ENCODE measurements around the gene FAM110D.

FAM110D gene

DNA sequence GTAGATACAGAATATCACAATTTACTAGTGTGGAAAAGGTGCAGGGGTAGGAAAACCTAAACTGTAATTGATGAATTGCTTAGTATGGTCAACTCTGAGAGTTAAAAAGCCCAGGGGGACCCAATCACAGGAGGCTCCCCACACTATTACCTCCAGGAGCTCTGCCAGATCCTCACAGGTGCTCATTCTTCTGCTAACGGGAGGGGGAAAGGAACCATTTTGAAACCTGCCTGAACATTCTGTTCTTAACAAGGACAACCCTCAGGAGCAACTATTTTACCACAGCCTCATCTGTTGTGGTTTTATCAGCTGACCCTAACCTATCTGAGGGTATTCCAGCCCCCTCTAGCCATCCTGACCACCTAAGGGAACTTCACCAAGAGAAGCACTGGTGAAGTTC lies 28.2 kb upstream of the FAM110D start:
- no peak for DNase-seq

DNA sequence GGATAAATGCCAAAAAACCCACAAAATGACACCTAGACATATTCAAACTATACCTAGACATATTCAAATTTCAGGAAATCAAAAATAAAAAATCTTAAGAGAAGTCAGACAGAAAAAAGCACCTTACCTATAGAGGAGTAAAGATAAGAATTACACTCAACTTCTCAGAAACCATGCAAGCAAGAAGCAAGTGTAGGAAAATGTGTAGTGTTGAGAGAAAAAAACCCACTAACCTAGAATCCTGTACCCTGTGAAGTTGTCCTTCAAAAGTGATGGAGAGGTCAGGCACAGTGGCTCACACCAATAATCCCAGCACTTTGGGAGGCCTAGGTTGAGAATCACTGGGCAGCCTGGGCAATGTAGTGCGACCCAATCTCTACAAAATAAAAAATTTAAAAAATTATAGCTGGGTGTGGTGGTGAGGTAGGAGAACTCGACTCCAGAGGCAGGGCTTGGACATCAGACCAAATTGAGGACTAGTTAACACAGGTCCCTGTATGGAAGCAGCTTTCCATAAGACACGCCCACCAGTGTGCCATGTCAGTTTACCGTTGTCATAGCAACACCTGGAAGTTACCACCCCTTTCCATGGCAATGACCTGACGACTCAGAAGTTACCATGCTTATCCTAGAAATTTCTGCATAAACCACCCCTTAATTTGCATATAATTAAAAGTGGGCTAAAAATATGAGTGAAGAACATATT lies 26.6 kb upstream of the FAM110D start:
- DNase-seq: no peak

DNA sequence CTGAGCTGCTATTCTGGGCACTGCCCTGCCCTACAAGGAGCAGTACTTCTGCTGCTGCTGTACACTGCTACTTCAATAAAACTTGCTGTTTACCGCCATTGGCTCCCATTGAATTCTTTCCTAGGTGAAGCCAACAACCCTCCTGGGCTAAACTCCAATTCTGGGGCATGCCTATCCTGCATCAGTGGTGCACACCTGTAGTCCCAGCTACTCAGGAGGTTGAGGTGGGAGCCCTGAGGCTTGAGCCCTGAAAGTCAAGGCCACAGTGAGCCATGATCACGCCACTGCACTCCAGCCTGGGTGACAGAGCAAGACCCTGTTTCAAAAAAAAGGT lies 26.1 kb upstream of the FAM110D start:
- DNase-seq: no peak

DNA sequence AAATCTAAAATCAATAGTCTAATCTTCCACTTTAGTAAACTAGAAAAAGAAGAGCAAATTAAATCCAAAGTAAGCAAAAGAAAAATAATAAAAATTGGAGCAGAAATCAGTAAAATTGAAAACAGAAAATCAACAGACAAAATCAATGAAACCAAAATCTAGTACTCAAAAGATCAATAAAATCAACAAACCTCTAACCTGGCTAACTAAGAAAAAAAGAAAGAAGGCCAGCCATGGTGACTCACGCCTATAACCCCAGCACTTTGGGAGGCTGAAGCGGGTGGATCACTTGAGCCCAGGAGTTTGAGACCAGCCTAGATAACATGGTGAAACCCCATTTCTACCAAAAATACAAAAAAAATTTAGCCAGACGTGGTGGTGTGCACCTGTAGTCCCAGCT lies 24.4 kb upstream of the FAM110D start:
- DNase-seq: no peak

DNA sequence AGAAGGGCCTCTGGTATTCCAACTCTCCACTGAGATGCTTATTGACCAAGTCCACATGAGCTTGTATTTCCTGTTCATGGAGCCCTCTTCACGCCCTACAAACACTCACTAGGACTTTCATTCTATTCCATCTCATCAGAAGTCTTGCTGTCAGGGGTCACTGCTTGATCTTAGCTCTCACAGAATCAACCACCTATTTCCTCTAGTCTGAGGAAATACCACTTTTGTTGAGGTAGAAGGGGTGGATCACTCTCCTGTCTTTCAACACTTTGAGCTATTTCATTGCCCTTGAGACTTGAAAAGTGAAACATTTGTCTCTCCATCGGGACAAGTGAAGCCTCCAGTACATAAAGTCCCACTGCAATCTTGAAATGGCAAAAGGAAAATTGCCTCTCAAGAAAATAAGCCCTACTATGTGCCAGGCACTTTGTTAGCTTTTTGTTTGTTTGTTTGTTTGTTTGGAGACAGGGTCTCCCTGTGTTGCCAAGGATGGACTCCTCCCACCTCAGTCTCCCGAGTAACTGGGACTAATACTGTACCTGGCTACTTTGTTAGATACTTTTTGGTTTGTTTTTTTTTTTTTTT lies 19.8 kb upstream of the FAM110D start:
- no peak for DNase-seq

DNA sequence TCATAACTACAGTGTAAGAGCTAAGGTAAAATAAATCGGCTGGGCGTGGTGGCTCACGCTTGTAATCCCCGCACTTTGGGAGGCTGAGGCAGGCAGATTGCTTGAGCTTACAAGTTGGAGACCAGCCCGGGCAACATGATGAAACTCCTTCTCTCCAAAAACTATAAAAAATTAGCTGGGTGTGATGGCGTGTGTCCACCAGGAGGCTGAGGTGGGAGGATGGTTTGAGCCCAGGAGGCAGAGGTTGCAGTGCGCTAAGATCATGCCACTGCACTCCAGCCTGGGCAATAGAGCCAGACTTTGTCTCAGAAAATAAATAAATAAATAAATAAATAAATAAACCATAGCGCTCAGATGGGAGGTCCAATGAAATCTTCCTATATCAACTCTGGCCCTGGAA lies 16.7 kb upstream of the FAM110D start:
- no peak for DNase-seq

DNA sequence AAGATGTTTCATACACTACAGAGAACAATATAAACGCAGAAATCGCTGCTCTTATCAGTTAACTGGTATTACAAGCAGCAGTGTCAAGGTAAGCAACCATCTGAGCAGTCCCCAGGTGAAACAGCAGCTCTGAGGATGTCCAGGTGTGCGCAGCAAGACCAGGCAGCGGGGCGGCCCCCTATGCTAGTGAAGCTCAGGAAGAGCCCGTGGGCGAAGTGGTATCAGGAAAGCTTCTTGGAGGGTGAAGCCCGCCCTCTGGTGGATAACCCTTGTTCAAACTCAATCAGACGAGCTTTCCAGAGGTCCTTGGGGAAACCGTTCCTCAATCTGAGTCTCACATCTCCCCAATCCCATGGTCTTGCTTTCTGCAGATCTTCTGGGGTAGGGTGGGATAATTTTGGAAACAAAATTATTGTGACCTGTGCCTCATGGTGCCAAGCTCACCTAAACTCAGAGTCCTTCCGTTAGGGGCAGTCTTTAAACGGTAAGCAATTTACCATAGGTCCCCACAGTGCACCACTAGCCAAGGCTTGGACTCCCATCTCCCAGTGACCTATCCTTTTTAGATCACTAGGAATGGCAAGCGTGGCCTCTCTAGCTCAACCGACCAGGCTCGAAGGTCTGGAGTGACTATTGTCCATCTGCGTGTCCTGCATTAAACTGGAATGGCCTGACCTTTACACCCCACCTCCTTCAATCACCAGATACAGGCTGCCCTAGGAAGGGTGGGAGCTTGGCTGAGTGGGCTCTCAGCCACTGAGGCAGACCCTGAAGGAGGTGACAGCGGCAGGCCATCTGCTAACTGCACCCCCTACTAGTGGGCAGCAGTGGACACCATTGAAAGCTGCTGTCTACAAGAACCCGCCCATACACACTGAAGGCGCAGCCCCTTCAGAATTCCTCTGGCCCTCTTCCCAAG lies 13.6 kb upstream of the FAM110D start:
- DNase-seq: peak; percentile 74

DNA sequence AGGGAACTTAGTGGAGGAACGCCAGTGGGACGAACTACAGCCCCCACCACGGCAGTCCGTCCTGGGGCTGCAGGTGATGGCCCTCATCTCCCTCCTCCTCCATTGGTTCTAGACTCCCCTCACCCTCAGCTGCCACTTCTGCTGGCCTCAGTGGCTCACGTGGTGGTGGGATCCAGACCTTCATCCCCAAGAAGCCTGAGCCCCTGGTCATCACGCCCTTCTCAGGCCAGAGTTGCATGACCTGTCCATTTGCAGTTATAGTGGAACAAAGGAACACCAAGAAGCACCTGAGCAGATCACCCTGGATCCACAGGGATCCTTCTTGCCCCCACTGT lies 13.0 kb upstream of the FAM110D start:
- DNase-seq: no peak

DNA sequence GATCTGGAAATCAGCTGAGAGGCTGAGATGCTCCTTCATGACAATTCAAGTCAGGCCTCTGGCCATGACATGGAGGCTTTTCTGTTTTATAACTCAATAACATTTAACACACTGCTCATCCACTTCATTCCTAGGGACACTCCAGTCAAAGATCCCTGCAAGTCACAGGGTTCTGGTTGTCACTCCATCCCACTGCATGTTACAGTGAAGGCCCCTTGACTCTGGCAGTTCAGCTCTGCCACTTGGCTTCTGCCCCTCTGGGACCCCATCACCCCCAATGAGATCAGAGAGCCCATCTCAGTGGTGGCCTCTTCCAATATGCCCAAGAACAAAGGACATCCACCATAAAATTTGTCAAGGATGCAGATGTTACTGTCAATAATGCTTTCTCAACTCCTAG lies 10.0 kb upstream of the FAM110D start:
- no peak for DNase-seq

DNA sequence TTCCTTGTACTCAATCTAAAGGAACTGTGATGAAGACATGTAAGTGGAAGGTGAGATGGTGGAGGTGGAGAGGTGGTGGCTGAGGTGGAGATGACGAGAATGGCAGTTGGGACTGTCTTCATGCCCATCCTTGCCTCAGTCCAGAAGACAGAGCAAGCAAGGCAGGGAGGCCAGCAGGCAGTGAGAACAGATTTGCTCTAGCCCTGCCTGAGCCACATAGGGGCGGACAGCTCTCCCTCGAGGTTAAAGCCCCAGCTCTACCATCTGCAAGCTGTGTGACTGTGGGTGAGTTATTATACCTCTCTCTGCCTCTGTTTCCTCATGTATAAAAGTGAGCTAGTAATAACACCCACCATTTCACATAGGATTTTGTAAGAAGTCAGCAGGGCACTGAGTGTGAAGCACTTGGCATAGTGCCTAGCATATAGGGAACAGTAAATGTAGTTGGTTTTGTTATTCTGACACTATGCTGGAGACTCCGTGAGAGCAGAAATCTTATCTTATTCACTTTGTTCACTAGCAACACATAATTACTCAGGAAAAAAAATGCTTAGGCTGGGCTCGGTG lies 4.8 kb upstream of the FAM110D start:
- DNase-seq: no peak

DNA sequence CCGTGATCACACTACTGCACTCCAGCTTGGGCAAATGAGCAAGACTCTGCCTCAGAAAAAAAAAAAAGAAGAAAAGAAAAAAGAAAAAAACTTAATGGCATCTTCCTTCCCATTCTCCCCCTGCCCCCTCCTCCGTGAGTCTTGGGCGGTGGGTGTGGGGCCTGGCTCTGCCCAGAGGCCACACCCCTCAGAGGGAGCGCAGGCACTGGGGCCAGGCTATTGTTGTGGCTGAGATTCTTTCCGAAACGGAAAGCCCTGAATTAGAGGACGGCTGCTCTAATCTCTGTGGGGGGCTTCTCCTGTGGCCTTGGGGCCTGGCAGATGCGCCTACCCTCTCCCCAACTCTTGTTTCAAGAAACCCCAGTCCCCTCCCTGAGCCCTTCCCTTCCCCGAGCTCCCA lies 4.1 kb upstream of the FAM110D start:
- no peak for DNase-seq

DNA sequence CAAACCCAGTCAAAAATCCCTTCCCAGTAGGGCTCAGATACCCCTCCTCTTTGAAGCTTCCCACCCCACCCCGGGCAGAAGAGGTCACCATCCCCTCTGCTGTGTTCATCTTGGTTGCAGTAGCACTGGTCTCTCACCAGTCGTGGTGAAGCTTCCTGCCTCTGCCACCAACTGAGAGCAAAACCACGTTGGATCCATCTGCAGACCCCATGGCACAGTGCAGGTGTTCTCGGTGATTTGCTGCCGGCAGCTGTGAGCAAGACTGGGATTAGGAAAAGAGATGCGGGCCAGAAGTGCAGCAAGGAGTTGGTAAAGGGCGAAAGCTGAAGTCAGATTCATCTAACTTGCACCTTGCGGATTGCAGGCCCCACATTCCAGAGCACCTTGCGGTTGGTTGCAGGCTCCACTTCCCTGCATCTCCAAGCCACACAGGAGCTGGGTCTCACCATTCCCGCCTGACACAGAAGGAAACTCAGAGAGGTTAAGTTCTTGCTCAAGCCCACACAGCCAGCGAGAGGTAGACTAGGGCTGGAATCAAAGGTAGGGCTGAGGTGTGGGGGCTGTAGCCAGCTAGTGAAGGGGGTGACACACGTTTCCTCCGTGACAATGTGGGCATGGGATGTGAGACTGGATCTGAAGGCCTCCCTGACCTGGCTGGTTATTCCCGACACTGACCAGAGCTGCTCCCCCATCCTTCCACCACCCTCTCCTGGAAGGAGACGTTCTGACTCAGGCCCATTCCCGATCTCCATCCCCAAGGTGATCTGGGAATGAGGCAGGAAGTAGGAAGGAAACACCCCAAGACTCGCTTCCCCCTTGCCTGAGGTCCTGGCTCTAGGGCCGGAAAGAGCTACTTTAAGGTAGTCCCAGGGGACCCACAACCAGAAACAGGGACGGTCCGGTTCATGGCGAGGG lies 3.3 kb upstream of the FAM110D start:
- no peak for DNase-seq

DNA sequence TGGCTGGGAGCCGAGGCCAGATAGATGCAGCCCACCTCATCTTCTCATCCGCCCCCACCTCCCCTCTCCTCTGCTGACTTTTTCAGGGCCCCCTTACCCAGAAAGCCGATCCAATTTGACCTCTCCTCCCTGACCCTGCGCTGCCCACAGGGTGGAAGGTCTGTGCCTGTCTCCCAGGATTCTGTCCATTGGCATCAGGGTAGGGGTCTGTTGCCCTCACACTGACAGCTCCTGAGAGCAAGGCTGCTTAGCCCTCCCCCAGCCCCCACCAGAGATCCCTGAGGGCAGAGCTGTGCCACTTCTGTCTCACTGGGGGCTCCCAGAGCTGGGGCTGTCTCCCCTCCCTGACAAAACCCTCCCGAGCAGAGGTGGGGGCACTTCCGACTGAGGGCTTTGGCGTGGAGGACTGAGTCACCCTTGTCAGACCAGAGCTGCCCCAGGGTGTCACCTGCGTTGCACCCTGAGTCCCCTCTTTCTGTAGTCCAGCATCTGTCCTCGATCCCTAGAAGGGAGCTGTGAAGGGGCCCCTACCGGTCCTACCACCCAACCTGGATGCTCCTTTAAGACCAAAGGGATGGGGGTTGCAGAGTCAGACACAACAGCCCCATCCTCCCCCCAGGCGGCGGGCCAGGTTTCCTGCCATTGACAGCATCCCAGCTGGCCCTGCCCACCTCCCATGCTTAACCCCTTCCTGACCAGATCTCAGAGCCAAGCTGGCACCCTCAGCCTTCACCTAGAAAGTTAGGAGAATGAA lies 2.4 kb upstream of the FAM110D start:
- no peak for DNase-seq

DNA sequence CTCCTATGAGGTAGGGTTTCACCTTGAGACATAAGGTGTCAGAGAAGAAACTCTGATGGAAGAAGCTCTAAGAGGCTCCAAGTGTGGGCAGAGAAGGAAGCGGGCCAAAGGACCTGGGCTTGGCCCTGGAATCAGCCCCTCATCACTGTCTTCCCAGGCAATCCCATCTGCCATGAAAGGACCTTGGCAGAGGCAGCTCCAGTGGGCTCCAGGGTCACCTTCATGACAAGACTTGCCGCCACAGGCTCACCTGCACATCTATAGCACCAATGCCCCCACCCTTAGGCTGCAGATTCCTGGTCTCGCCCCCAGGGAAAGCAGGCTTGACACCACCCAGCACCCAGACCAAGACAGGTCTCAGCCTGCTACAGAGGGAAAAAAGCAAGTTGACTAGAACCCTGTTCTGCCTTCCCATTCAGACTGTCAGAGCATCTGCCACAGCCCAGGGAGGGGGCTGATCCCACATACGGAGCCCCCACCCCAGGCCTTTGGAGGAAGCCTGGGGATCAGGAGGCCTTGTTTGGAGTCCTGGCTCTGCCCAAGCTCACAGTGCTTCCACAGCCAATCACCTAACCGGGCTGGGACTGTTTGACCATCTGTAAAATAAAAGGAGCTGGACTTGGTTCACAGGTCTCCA lies 490 bp upstream of the FAM110D start:
- no peak for DNase-seq

DNA sequence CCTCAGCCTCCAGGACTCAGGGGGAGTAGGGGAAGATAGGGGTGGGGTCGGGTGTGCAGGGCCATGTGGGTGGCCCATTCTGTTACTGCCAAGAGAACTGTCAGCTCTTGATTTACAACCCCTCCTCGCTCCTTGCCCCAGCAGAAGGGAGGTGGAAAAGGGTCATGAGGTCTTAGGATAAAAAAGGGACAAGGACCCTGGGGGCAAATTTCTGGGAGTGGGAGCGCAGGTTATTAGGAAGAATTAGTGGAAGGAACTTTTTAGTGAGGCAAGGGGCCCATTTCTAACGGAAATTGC lies 812 bp downstream of the FAM110D start:
- DNase-seq: no peak

DNA sequence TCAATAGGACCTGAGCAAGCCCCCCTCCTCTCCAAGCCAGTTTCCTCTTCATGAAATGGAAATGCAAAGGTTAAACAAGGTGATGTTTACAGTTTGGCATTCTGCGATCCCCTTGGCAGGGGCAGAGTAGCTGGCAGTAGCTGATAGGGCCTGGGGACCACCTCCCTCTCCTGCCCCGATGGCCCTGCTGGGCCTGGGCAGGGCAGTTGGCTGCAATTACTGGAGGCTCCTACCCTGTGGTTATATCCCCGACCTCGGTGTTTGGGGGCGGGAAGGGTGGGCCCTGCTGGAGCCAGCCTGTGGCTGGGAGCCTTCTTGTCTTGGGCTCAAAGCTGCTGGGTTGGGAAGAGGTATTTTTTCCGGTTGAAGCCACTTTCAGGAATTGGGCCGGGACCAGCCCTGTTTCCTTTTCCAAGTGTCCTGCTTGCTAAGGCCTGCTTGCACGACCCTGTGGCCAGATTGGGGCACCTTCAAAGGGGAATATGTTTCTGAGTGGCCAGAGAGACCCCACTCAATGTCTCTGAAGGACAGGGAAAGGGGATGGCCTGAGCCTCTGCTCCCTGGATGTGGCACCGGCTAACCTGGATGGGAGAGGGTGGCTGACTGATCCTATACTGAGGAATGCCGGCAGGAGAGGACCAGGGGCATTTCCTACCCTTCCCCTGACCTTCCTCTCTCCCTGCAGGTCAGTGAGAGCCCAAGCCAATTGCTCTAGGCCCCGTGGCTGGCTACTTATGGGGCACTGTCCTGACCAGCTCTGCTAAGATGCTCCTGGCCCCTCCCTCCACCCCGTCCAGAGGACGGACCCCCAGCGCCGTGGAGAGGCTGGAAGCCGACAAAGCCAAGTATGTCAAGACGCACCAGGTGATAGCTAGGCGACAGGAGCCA lies 1.9 kb downstream of the FAM110D start:
- DNase-seq: no peak

DNA sequence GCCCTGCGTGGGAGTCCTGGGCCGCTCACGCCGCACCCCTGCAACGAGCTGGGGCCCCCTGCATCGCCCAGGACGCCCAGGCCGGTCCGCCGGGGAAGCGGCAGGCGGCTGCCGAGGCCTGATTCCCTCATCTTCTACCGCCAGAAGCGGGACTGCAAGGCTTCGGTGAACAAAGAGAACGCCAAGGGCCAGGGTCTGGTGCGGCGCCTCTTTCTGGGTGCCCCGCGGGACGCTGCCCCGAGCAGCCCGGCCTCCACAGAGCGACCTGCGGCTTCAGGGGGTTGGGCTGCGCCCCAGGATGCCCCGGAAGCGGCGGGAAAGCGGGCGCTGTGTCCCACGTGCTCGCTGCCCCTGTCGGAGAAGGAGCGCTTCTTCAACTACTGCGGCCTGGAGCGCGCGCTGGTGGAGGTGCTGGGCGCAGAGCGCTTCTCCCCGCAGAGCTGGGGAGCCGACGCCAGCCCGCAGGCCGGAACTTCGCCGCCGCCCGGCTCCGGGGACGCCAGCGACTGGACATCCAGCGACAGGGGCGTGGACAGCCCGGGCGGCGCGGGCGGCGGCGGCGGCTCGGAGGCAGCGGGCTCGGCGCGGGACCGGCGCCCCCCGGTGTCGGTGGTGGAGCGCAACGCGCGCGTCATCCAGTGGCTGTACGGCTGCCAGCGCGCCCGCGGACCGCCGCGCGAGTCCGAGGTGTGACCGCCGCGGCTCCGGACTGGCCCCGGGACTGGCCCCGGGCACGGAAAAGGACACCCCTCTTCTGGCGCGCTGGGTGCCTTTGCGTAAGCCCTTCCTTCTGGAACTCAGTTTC lies 2.7 kb downstream of the FAM110D start:
- no peak for DNase-seq

DNA sequence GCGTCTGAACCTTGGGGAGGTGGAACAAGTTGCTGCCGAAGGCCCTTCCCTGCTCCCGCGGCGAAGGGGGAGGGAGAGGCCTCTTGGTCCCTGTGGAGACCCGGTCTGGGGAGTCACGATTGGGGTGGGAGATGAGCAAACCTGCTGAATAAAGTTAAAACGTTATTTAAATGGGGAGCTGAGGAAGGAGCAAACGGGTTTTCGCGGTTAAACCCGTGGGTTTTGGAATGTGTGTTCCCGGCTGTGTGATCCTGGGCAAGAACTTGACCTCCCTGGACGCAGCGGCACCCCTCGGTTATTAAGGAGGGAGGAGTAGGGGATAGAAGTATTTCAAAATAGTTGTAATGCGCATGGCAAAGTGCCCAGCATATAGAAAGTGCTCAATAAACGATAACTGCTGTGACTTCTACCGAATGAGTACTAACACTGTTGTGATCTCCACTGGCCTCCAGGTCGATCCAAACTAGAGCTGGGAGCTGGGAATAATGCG lies 3.4 kb downstream of the FAM110D start:
- no peak for DNase-seq

DNA sequence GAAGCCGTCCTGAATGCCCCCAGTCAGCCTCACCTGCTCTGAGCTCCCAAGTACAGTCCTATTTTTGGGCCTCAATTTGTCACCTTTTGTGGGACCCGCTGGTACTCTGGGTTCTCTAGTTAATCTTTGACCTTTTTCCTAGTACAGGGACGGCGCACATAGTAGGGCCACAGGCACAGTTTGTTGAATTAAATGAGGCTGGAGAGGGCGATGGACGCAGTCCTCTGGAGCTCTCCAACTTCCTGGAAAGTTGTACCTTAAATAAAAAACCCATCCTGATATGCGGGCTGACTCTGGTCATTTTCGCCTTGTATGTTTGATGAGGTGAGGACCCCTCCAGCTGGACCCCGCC lies 4.8 kb downstream of the FAM110D start:
- DNase-seq: no peak
